ENCODE measurements around the gene KLHL40. TPM values are rescaled to one million over a fixed set of nuclear protein-coding genes. Genes with fewer than 3 reads are reported as not detected.

Gene KLHL40
- total and polyA plus RNA-seq, 2 donors (not counting 3 experiments of a cell fraction or from before 2014, with no cell fraction given) = not detected

DNA sequence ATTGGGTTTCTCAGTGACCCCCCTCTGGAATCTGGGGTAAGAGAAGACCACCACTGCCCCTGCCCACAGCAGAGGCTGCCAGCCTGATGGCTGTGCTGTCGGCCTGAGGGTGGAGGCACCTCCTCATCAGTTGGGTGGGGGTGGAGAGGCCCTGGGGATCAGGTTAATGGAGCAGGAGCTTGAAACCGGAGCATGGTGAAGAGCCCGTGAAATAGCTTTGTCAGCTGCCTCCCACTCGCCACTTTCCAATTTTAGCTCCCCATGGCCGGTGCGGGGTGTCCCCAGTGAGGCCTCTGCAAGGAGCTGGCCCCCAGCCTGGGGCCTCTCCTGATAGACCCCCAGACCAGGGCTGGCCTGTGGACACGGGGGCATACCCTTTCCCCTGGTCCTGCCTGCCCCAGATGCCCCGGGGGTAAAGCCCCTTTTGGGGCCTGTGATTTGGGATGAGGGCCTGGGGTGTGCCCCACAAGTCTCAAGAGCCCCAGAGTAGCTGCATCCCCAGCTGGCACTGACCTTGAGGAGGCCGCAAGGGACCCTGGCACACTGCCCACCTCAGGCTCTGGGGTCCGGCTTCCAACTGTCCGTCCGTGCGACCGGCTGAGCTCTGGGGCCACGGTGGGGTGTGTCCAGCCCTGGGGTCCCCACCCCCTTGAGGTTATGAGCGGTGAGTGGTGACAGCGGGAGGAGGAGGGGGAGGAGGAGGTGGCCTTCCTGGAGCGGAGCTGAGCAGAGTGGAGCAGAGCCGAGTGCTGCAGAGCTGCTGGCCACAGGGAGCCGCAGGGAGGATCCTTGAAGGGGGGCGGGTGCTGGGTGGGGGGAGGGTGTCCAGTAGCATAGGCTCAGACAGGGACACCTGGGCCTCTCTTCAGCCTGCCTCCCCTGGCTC is 17.0 kb downstream of the KLHL40 start, which contains the start of gene HHATL:
Gene HHATL (minus strand): TSS at position 733 of the 886 bp plus-strand sequence. CDS start 1,972 bp downstream, outside the sequence.
- no TSS peak for BruUV-seq (replicated peaks)
- Histone ChIP-seq H3K9me1 (replicated peaks; ENCODE audit: control insufficient read depth, extremely low read depth, insufficient read depth, low read length) (no peaks in the 10 kb centered on the region), H3K9me3 (replicated peaks; ENCODE audit: control insufficient read depth, insufficient read depth, low read length) (no peaks in the 10 kb centered on the region), H3K4me1 (ENCODE audit: control insufficient read depth, extremely low read depth, insufficient read depth, low read length) (no peaks in the 10 kb centered on the region), H2AFZ (ENCODE audit: low read depth, low read length) (no peak within 1 kb of the TSS), H3K36me3 (ENCODE audit: control insufficient read depth in 2 of 2, extremely low read depth in 1 of 2, insufficient read depth in 2 of 2, low read length in 2 of 2) (no peaks in the 10 kb centered on the region), H3K4me2 (ENCODE audit: insufficient read depth, low read length) (no peak within 1 kb of the TSS), H4K20me1 (replicated peaks; ENCODE audit: control insufficient read depth, extremely low read depth, insufficient read depth, low read length) (no peaks in the 10 kb centered on the region), H3K27me3 (ENCODE audit: control insufficient read depth in 2 of 2, insufficient read depth in 2 of 2, low read length in 2 of 2) (no peaks in the 10 kb centered on the region), H3K27ac (ENCODE audit: insufficient read depth, low read depth, low read length) (no peak within 1 kb of the TSS), H3K79me2 (ENCODE audit: control insufficient read depth, insufficient read depth, low read length) (no peaks in the 10 kb centered on the region), H3K9ac (replicated peaks; ENCODE audit: extremely low read depth, insufficient read depth, low read length) (no peak within 1 kb of the TSS), H3K4me3 (replicated peaks in 1 of 3; ENCODE audit: insufficient read depth in 1 of 3, low read depth in 1 of 3, low read length in 3 of 3) (no peak within 1 kb of the TSS)
- FAIRE-seq (no peak), DNase-seq (ENCODE audit: low read depth, low spot score) (no peak)
- ChIA-PET POLR2A (no interaction called here), CTCF (interaction anchor here (1.2 kb wide), 1 partner anchor 42 kb away, joined by 3 read pairs; no protein-coding TSS in a partner anchor)
- TF ChIP-seq FOS (IDR thresholded peaks at IDR 0.05; ENCODE audit: borderline replicate concordance, insufficient read depth, low read length) (no peak), POLR2A (IDR thresholded peaks at IDR 0.05; ENCODE audit: low read depth, low read length) (no peak), JUN (IDR thresholded peaks at IDR 0.05; ENCODE audit: borderline replicate concordance, insufficient read depth, insufficient read length, low read depth) (no peak), CTCF (IDR thresholded peaks at IDR 0.05; ENCODE audit: extremely low read depth in 1 of 2, insufficient read depth in 1 of 2, low read depth in 1 of 2, low read length in 2 of 2) (no peak), GATA2 (IDR thresholded peaks at IDR 0.05; ENCODE audit: insufficient read depth, insufficient read length, low read depth, low read length) (no peak), POLR2AphosphoS5 (IDR thresholded peaks at IDR 0.05; ENCODE audit: insufficient read depth, low read depth, low read length) (no peak), EZH2 (IDR thresholded peaks at IDR 0.05; ENCODE audit: borderline replicate concordance, low read depth, low read length, severe bottlenecking) (no peak), MYC (IDR thresholded peaks at IDR 0.05; ENCODE audit: low read depth, low read length) (no peak)
- TF ChIP-seq, protein P1, sequence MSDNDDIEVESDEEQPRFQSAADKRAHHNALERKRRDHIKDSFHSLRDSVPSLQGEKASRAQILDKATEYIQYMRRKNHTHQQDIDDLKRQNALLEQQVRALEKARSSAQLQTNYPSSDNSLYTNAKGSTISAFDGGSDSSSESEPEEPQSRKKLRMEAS (IDR thresholded peaks at IDR 0.05; ENCODE audit: insufficient read depth, insufficient read length) = no peak
- dilution Hi-C loops (cut with MboI; ENCODE audit: extremely low pct_ligation_motif_present, low sequenced_read_pairs) (no loop called here), intact Hi-C loops (cut with micrococcal nuclease) (no loop called here)
